ENCODE measurements around the gene EYS. TPM values are rescaled to one million over a fixed set of nuclear protein-coding genes. Genes with fewer than 3 reads are reported as not detected.

EYS gene
- total and polyA plus RNA-seq, 4 donors, result 0.08 to 0.63 (median 0.36) TPM

GRCh38 chr6:64717281-64717680 is 989.7 kb downstream of the EYS start:
- H3K27ac ChIP-seq (ENCODE audit: low read depth in 1 of 2, low read length in 2 of 2), result no peak overlapping the region
- DNase-seq (ENCODE audit: low spot score), result no peak
- whole genome bisulfite sequencing, result 74% methylated on average over 3 of the region's 3 CpGs
- no peaks in the 10 kb centered on the region for H3K9me3 ChIP-seq (ENCODE audit: control insufficient read depth in 4 of 4, low read length in 3 of 4)
- no peak overlapping the region for H3K9ac ChIP-seq (ENCODE audit: low read depth in 1 of 2, low read length in 2 of 2)
- no peak for TF ChIP-seq GABPA (IDR thresholded peaks at IDR 0.05 in 1 of 2, conservative IDR thresholded peaks at IDR 0.05 in 1 of 2)
- no peak for TF ChIP-seq HNF4G (IDR thresholded peaks at IDR 0.05)
- TF ChIP-seq RXRA (IDR thresholded peaks at IDR 0.05), result no peak
- no peak for TF ChIP-seq YY1 (IDR thresholded peaks at IDR 0.05)
- no peak for TF ChIP-seq RAD21 (IDR thresholded peaks at IDR 0.05)
- TF ChIP-seq TAF1 (conservative IDR thresholded peaks at IDR 0.05), result no peak
- TF ChIP-seq, protein P1, sequence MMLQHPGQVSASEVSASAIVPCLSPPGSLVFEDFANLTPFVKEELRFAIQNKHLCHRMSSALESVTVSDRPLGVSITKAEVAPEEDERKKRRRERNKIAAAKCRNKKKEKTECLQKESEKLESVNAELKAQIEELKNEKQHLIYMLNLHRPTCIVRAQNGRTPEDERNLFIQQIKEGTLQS (IDR thresholded peaks at IDR 0.05), result no peak
- H3K4me3 ChIP-seq (ENCODE audit: low read depth in 1 of 3, low read length in 3 of 3), result no peak overlapping the region
- H3K27me3 ChIP-seq (ENCODE audit: control insufficient read depth in 4 of 4, insufficient read depth in 4 of 4, low read length in 3 of 4), result no peaks in the 10 kb centered on the region
- no peaks in the 10 kb centered on the region for H3K36me3 ChIP-seq (ENCODE audit: control insufficient read depth in 4 of 4, insufficient read depth in 3 of 4, low read depth in 1 of 4, low read length in 3 of 4)
- H3K4me1 ChIP-seq (ENCODE audit: control insufficient read depth in 4 of 4, insufficient read depth in 4 of 4, low read length in 3 of 4), result no peaks in the 10 kb centered on the region

DNA sequence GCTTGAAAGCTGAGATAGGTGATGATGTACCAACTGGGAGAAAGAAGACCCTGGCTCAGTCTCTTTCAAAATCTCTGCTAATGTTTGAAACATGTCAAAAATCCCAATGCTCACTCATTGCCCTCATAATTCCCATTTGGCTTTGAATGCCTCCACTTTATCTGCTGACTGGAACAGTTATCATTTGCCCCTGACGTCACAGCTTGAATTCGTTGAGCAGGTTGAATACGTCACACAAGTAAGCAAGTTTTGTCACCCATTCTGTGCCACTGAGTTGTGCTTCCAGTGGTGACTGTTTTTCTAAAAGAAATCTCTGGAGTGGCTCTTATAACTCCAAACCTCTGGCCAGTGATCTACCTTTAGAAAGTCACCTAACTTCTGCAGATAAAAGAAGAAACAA is 991.4 kb downstream of the EYS start:
- Histone ChIP-seq H3K9me3 (ENCODE audit: control insufficient read depth in 4 of 4, low read length in 3 of 4) (no peaks in the 10 kb centered on the region), H3K27ac (ENCODE audit: low read depth in 1 of 2, low read length in 2 of 2) (no peak overlapping the region), H3K4me3 (ENCODE audit: low read depth in 1 of 3, low read length in 3 of 3) (no peak overlapping the region), H3K4me1 (ENCODE audit: control insufficient read depth in 4 of 4, insufficient read depth in 4 of 4, low read length in 3 of 4) (no peaks in the 10 kb centered on the region), H3K36me3 (ENCODE audit: control insufficient read depth in 4 of 4, insufficient read depth in 3 of 4, low read depth in 1 of 4, low read length in 3 of 4) (no peaks in the 10 kb centered on the region), H3K27me3 (ENCODE audit: control insufficient read depth in 4 of 4, insufficient read depth in 4 of 4, low read length in 3 of 4) (no peaks in the 10 kb centered on the region), H3K9ac (ENCODE audit: low read depth in 1 of 2, low read length in 2 of 2) (no peak overlapping the region)
- no peak for DNase-seq (ENCODE audit: low spot score)
- TF ChIP-seq, protein P1 (IDR thresholded peaks at IDR 0.05), result no peak
- no peak for TF ChIP-seq HNF4G (IDR thresholded peaks at IDR 0.05)
- no peak for TF ChIP-seq RAD21 (IDR thresholded peaks at IDR 0.05)
- no peak for TF ChIP-seq RXRA (IDR thresholded peaks at IDR 0.05)
- no peak for TF ChIP-seq FOXA1 (IDR thresholded peaks at IDR 0.05)
- TF ChIP-seq, protein P2, sequence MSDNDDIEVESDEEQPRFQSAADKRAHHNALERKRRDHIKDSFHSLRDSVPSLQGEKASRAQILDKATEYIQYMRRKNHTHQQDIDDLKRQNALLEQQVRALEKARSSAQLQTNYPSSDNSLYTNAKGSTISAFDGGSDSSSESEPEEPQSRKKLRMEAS (IDR thresholded peaks at IDR 0.05), result no peak
- TF ChIP-seq HNF4A (conservative IDR thresholded peaks at IDR 0.05), result no peak
- no peak for TF ChIP-seq NR2F2 (IDR thresholded peaks at IDR 0.05)
- TF ChIP-seq, protein P3, sequence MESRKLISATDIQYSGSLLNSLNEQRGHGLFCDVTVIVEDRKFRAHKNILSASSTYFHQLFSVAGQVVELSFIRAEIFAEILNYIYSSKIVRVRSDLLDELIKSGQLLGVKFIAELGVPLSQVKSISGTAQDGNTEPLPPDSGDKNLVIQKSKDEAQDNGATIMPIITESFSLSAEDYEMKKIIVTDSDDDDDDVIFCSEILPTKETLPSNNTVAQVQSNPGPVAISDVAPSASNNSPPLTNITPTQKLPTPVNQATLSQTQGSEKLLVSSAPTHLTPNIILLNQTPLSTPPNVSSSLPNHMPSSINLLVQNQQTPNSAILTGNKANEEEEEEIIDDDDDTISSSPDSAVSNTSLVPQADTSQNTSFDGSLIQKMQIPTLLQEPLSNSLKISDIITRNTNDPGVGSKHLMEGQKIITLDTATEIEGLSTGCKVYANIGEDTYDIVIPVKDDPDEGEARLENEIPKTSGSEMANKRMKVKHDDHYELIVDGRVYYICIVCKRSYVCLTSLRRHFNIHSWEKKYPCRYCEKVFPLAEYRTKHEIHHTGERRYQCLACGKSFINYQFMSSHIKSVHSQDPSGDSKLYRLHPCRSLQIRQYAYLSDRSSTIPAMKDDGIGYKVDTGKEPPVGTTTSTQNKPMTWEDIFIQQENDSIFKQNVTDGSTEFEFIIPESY (IDR thresholded peaks at IDR 0.05), result no peak
- no peak for TF ChIP-seq JUND (IDR thresholded peaks at IDR 0.05)
- no peak for TF ChIP-seq CTCF (IDR thresholded peaks at IDR 0.05; ENCODE audit: low read depth, low read length, missing input control)
- no peak for TF ChIP-seq GABPA (IDR thresholded peaks at IDR 0.05 in 1 of 2, conservative IDR thresholded peaks at IDR 0.05 in 1 of 2)
- no peak for TF ChIP-seq EGR1 (IDR thresholded peaks at IDR 0.05; ENCODE audit: low read depth in 2 of 2)
- TF ChIP-seq YY1 (IDR thresholded peaks at IDR 0.05), result no peak
- TF ChIP-seq REST (IDR thresholded peaks at IDR 0.05), result no peak
- TF ChIP-seq SP1 (IDR thresholded peaks at IDR 0.05), result no peak
- TF ChIP-seq TAF1 (conservative IDR thresholded peaks at IDR 0.05), result no peak
- TF ChIP-seq FOXA2 (IDR thresholded peaks at IDR 0.05), result no peak
- 65% methylated on average over 3 of the region's 3 CpGs for WGBS
